T-helper 1 cell treated with Interleukin-12 subunit alpha and Interleukin-12 subunit beta and Interleukin-4 antibody, amounts not matched to agents 30 μg/mL and 1 μg/mL, for 36 hours (primary cell): Measurements from ENCODE around the gene OXGR1.

Source experiments
- H3K27ac Mint-ChIP-seq: one replicate; pipeline ENCODE4 v1.8.0; 2021; ENCODE audit warnings: mild to moderate bottlenecking, mixed read lengths
- H3K27me3 Mint-ChIP-seq: one replicate; pipeline ENCODE4 v1.8.0; 2021; ENCODE audit warnings: low read depth, mixed read lengths
- H3K36me3 Mint-ChIP-seq: one replicate; pipeline ENCODE4 v1.8.0; 2021; ENCODE audit warnings: low read depth, mixed read lengths
- H3K4me1 Mint-ChIP-seq: one replicate; pipeline ENCODE4 v1.8.0; 2021; ENCODE audit warnings: low read depth, mixed read lengths
- H3K4me3 Mint-ChIP-seq: one replicate; pipeline ENCODE4 v1.8.0; 2021; ENCODE audit warnings: mild to moderate bottlenecking, moderate library complexity, mixed read lengths
- H3K9me3 Mint-ChIP-seq: one replicate; pipeline ENCODE4 v1.8.0; 2021; ENCODE audit warnings: mixed read lengths

Gene OXGR1

GRCh38 chr13:96958286-96958891 lies 35.9 kb downstream of the OXGR1 start:
- H3K36me3 Mint-ChIP-seq: no peaks in the 10 kb centered on the region
- no peaks in the 10 kb centered on the region for H3K9me3 Mint-ChIP-seq
- H3K27ac Mint-ChIP-seq: no peak overlapping the region
- no peaks in the 10 kb centered on the region for H3K4me1 Mint-ChIP-seq
- H3K27me3 Mint-ChIP-seq: no peaks in the 10 kb centered on the region
- H3K4me3 Mint-ChIP-seq: no peak overlapping the region

GRCh38 chr13:96952595-96952994 lies 41.7 kb downstream of the OXGR1 start:
- no peaks in the 10 kb centered on the region for H3K9me3 Mint-ChIP-seq
- no peak overlapping the region for H3K4me3 Mint-ChIP-seq
- no peaks in the 10 kb centered on the region for H3K27me3 Mint-ChIP-seq
- no peaks in the 10 kb centered on the region for H3K4me1 Mint-ChIP-seq
- no peak overlapping the region for H3K27ac Mint-ChIP-seq
- no peaks in the 10 kb centered on the region for H3K36me3 Mint-ChIP-seq

- no peaks in the 10 kb centered on the region for H3K27me3 Mint-ChIP-seq
- no peak overlapping the region for H3K27ac Mint-ChIP-seq
- no peak overlapping the region for H3K4me3 Mint-ChIP-seq
- peaks cover 3% of the 10 kb centered on the region for H3K9me3 Mint-ChIP-seq
- H3K4me1 Mint-ChIP-seq: no peaks in the 10 kb centered on the region
- H3K36me3 Mint-ChIP-seq: no peaks in the 10 kb centered on the region
Observed at GRCh38 chr13:96948127-96948526, 46.1 kb downstream of the OXGR1 start.

GRCh38 chr13:96947343-96947910 lies 46.8 kb downstream of the OXGR1 start:
- Mint-ChIP-seq H3K9me3 (peaks cover 3% of the 10 kb centered on the region), H3K27me3 (no peaks in the 10 kb centered on the region), H3K4me1 (no peaks in the 10 kb centered on the region), H3K36me3 (no peaks in the 10 kb centered on the region), H3K27ac (no peak overlapping the region), H3K4me3 (no peak overlapping the region)

- no peaks in the 10 kb centered on the region for H3K27me3 Mint-ChIP-seq
- no peak overlapping the region for H3K27ac Mint-ChIP-seq
Observed at GRCh38 chr13:96946709-96947311, 47.5 kb downstream of the OXGR1 start.

GRCh38 chr13:96940961-96941360 lies 53.3 kb downstream of the OXGR1 start:
- Mint-ChIP-seq H3K4me1 (no peaks in the 10 kb centered on the region), H3K27me3 (no peaks in the 10 kb centered on the region), H3K27ac (no peak overlapping the region), H3K4me3 (no peak overlapping the region), H3K9me3 (peaks cover 2% of the 10 kb centered on the region), H3K36me3 (no peaks in the 10 kb centered on the region)

More at GRCh38 chr13:96946709-96947311, 47.5 kb downstream of the OXGR1 start:
- Mint-ChIP-seq H3K9me3 (peaks cover 3% of the 10 kb centered on the region), H3K36me3 (no peaks in the 10 kb centered on the region), H3K4me3 (no peak overlapping the region), H3K4me1 (no peaks in the 10 kb centered on the region)

GRCh38 chr13:96935901-96936300 lies 58.4 kb downstream of the OXGR1 start:
- Mint-ChIP-seq H3K9me3 (no peaks in the 10 kb centered on the region), H3K4me1 (no peaks in the 10 kb centered on the region), H3K27ac (no peak overlapping the region), H3K27me3 (no peaks in the 10 kb centered on the region), H3K4me3 (no peak overlapping the region), H3K36me3 (no peaks in the 10 kb centered on the region)
